ENCODE measurements around the gene KCNA2. TPM values are rescaled to one million over a fixed set of nuclear protein-coding genes. Genes with fewer than 3 reads are reported as not detected.

The KCNA2 gene
- total RNA-seq, 2 donors from 2014 or later: 0.64 to 6.2 TPM

DNA sequence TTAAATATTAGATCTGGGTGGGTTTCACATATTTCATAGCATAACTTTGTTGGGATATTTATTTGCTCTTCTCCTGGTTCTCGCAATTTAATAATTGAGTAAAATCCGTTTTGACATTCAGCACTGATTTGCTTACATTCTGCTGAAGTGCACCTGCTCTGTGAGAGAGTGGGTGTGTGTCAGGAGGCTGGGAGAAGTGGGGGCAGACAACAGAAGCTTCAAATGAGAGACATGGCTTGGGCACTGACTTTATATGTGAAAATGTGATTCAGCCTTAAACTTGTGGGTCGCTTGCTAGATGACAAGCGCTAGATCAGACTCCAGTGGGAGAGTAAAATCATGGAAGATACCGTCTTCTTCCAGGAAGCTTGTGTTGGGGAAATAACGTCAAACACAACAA lies 32.4 kb upstream of the KCNA2 start:
- Histone ChIP-seq H3K27ac (no peak overlapping the region), H3K9me3 (no peaks in the 10 kb centered on the region), H3K27me3 (replicated peaks; ENCODE audit: insufficient read depth) (no peaks in the 10 kb centered on the region), H3K36me3 (no peaks in the 10 kb centered on the region), H3K4me1 (replicated peaks) (no peaks in the 10 kb centered on the region), H3K4me3 (no peak overlapping the region)
- no peak for DNase-seq (ENCODE audit: low spot score)
- TF ChIP-seq POLR2AphosphoS5 (IDR thresholded peaks at IDR 0.05) (no peak), POLR2A (IDR thresholded peaks at IDR 0.05) (no peak)
- TF ChIP-seq, protein P1, sequence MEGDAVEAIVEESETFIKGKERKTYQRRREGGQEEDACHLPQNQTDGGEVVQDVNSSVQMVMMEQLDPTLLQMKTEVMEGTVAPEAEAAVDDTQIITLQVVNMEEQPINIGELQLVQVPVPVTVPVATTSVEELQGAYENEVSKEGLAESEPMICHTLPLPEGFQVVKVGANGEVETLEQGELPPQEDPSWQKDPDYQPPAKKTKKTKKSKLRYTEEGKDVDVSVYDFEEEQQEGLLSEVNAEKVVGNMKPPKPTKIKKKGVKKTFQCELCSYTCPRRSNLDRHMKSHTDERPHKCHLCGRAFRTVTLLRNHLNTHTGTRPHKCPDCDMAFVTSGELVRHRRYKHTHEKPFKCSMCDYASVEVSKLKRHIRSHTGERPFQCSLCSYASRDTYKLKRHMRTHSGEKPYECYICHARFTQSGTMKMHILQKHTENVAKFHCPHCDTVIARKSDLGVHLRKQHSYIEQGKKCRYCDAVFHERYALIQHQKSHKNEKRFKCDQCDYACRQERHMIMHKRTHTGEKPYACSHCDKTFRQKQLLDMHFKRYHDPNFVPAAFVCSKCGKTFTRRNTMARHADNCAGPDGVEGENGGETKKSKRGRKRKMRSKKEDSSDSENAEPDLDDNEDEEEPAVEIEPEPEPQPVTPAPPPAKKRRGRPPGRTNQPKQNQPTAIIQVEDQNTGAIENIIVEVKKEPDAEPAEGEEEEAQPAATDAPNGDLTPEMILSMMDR (IDR thresholded peaks at IDR 0.05): no peak
- intact Hi-C loops (cut with DNase I): no loop called here
- 89% methylated on average over 6 of the region's 6 CpGs for WGBS

DNA sequence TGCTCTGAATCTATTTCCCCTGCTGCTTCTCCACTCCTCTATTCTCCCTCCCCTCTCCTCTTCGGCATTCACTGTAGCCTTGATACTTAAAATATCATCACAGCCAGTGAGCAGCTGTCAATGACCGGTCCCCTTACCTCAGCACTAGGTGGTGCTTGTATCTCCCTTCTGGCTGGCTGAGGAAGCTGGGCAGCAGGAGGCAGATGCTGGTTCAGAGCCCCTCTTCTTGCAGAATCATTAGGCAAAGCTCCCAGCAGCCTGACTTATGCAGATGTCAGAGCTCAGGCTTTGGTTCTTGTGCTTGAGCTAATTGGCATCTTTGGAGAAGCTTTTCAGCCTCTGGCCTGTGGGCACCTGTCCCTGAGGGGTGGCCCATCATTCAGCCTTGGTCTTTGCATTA lies 31.9 kb upstream of the KCNA2 start:
- H3K4me1 ChIP-seq (replicated peaks): no peaks in the 10 kb centered on the region
- intact Hi-C loops (cut with DNase I): no loop called here
- no peak overlapping the region for H3K27ac ChIP-seq
- no peaks in the 10 kb centered on the region for H3K9me3 ChIP-seq
- H3K36me3 ChIP-seq: no peaks in the 10 kb centered on the region
- no peak overlapping the region for H3K4me3 ChIP-seq
- no peak for DNase-seq (ENCODE audit: low spot score)
- no peaks in the 10 kb centered on the region for H3K27me3 ChIP-seq (replicated peaks; ENCODE audit: insufficient read depth)
- WGBS: 77% methylated on average over 2 of the region's 2 CpGs
- TF ChIP-seq, protein P1 (IDR thresholded peaks at IDR 0.05): no peak
- TF ChIP-seq POLR2A (IDR thresholded peaks at IDR 0.05) (no peak), POLR2AphosphoS5 (IDR thresholded peaks at IDR 0.05) (no peak)

DNA sequence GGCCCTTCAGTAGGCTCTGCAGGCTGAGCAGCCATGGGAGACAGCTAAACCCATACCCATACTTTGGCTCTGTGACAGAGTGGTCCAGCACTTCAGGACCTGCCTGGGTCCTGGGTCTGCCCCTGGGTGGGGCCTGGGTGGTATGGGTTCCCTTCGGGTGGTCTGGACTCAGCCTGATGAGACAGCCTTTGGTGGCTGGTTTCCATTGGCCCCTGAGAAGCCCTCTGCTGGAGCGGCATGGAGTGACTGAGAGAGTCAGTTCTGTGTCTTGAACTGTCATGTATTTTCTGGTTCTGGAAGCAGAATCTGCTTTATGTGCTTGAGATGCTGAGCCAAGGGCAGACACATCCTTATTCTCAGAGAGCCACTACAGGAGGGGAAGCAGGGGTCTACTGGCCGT lies 31.3 kb upstream of the KCNA2 start:
- 68% methylated on average over 3 of the region's 3 CpGs for WGBS
- TF ChIP-seq POLR2A (IDR thresholded peaks at IDR 0.05) (no peak), POLR2AphosphoS5 (IDR thresholded peaks at IDR 0.05) (no peak)
- TF ChIP-seq, protein P1 (IDR thresholded peaks at IDR 0.05): no peak
- H3K36me3 ChIP-seq: no peaks in the 10 kb centered on the region
- no peak overlapping the region for H3K4me3 ChIP-seq
- H3K9me3 ChIP-seq: no peaks in the 10 kb centered on the region
- no peaks in the 10 kb centered on the region for H3K27me3 ChIP-seq (replicated peaks; ENCODE audit: insufficient read depth)
- intact Hi-C loops (cut with DNase I): no loop called here
- H3K4me1 ChIP-seq (replicated peaks): no peaks in the 10 kb centered on the region
- no peak overlapping the region for H3K27ac ChIP-seq
- no peak for DNase-seq (ENCODE audit: low spot score)

DNA sequence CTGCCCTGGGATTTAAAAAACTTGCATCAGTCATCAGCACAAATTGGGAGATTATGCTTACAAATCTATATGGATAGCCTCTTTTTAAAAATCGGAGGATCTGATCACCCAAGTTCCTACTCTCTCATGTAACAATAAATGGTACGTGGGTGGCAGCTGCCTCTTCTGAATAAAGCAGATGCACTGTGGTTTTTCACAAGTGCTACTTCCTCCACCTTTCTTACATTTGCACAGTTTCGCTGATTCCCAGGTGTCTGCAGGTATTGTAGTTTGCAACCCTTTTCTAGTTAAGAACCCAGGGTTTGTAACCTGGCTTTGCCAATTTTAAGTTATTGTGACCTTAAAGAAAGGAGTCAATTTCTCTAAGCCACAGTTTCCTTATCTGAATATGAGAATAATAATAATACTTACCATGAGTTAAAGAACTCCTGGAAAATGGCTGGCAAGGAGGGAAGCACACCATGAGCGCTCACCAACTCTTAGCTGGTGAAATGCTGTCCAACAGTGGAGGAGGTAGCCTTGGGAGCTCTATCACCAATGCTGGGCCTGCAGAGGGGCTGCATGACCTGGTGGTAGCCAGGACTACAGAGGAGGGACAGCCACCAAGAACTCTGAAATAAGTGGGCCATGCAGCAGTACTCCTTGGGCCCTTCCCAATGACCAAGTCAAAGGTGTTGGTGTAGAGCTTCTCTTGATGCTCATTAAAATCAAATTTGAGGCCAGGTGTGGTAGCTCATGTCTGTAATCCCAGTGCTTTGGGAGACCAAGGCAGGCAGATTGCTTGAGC lies 30.2 kb upstream of the KCNA2 start:
- H3K27ac ChIP-seq: no peak overlapping the region
- DNase-seq (ENCODE audit: low spot score): no peak
- H3K9me3 ChIP-seq: no peaks in the 10 kb centered on the region
- no peaks in the 10 kb centered on the region for H3K27me3 ChIP-seq (replicated peaks; ENCODE audit: insufficient read depth)
- TF ChIP-seq POLR2A (IDR thresholded peaks at IDR 0.05) (no peak), POLR2AphosphoS5 (IDR thresholded peaks at IDR 0.05) (no peak)
- TF ChIP-seq, protein P1 (IDR thresholded peaks at IDR 0.05): no peak
- no peaks in the 10 kb centered on the region for H3K4me1 ChIP-seq (replicated peaks)
- no peak overlapping the region for H3K4me3 ChIP-seq
- H3K36me3 ChIP-seq: no peaks in the 10 kb centered on the region
- intact Hi-C loops (cut with DNase I): no loop called here
- WGBS: 96% methylated on average over 4 of the region's 4 CpGs

DNA sequence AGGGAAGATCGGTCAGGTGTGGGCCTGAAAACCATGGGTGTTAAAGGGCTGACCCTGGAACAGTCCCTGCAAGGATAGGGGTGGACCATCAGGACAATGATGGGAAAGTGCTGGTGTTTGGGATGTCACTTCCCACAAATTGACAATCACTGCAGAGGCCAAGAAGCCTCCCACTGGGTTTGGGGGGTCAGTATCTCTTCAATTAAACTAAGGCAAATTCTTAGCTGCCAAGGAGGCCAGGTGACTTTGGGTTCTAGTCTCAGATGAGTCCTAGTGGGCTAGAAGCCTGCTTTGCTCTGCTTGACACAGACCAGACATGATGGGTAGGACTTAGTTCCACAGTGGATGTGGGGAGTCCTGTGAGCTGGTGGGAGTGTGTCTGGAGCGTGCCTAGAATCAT lies 29.3 kb upstream of the KCNA2 start:
- no peak for DNase-seq (ENCODE audit: low spot score)
- 83% methylated on average over 2 of the region's 2 CpGs for WGBS
- TF ChIP-seq, protein P1 (IDR thresholded peaks at IDR 0.05): no peak
- TF ChIP-seq POLR2AphosphoS5 (IDR thresholded peaks at IDR 0.05) (no peak), POLR2A (IDR thresholded peaks at IDR 0.05) (no peak)
- no peaks in the 10 kb centered on the region for H3K36me3 ChIP-seq
- H3K27ac ChIP-seq: no peak overlapping the region
- no peak overlapping the region for H3K4me3 ChIP-seq
- H3K27me3 ChIP-seq (replicated peaks; ENCODE audit: insufficient read depth): no peaks in the 10 kb centered on the region
- no peaks in the 10 kb centered on the region for H3K4me1 ChIP-seq (replicated peaks)
- intact Hi-C loops (cut with DNase I): no loop called here
- no peaks in the 10 kb centered on the region for H3K9me3 ChIP-seq

Data from prostate gland (tissue), 2 donors.